Measurements from ENCODE around the gene LPAR2. TPM values are rescaled to one million over a fixed set of nuclear protein-coding genes. Genes with fewer than 3 reads are reported as not detected.
A peak's percentile ranks its signal among the peaks of the same experiment; 100 is the strongest.

Gene LPAR2
- total and polyA plus RNA-seq, 10 of the 15 experiments (the other 5 are each of a cell fraction or from before 2014, with no cell fraction given), result 0.98 to 23.8 (median 10.2) TPM

DNA sequence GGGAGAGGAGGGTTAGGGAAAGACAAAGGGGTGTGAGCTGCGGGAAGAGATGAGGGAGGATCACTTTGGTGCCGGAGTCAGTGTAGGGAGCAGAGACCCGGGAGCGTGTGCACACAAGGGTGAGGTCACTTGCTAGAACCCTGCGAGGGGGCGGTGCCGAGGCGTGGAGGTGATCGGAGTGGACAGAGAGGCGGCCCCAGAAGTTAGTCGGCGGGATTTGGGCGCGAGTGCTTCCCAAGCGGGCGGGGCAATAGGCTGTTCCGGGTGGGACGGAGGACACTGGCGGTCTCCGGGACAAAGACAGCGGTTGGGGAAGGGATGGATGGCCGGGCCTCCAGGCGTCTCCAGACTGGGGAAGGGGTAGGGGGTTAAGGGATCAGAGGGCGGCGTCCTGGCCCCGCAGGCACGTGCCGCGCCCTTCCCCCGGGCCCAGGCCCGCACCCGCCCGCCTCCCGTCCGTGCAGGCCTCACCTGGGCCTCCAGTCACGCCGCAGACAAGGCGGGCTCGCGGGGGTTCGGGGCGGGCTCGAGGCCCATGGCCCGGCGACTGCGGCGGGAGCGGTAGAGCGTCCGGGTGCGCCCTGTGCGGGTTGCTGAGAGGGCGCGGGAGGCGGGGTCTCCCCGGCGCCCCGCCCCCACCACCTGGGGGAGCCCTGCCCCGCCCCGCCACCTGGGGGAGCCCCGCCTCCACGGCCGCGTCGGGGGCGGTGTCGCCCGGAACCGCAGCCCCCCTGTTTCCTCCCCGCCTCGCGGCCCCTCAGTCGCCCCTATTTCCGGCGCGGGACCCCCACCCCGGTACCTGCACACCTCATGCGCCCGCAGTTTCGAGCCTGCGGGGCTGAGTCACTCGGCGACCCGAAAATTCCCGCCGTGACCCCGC, at the start of gene LPAR2 (continued):
- TF ChIP-seq, protein P1, sequence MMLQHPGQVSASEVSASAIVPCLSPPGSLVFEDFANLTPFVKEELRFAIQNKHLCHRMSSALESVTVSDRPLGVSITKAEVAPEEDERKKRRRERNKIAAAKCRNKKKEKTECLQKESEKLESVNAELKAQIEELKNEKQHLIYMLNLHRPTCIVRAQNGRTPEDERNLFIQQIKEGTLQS (IDR thresholded peaks at IDR 0.05; ENCODE audit: borderline replicate concordance, extremely low read depth, low read depth, low read length), result no peak
- TF ChIP-seq MTA3 (IDR thresholded peaks at IDR 0.05; ENCODE audit: borderline replicate concordance, low read length), result 0 out of 2 replicates have a peak, but pooled peaks have one; percentile 46

GRCh38 chr19:19677579-19677978, 49.6 kb upstream of the LPAR2 start:
- Histone ChIP-seq H3K4me1 (ENCODE audit: control insufficient read depth, insufficient read depth, low read length) (no peaks in the 10 kb centered on the region), H3K79me2 (ENCODE audit: control insufficient read depth, insufficient read depth, low read length) (peaks cover 3% of the 10 kb centered on the region), H3K4me3 (no peak overlapping the region), H3K9ac (ENCODE audit: control insufficient read depth, insufficient read depth, low read length) (no peak overlapping the region), H3K27me3 (replicated peaks in 1 of 2; ENCODE audit: control insufficient read depth in 2 of 2, insufficient read depth in 2 of 2, low read length in 1 of 2) (no peaks in the 10 kb centered on the region), H3K36me3 (ENCODE audit: control insufficient read depth in 2 of 2, insufficient read depth in 2 of 2, low read length in 1 of 2) (peaks cover 12 to 48% of the 10 kb centered on the region in 2 experiments), H3K27ac (ENCODE audit: control insufficient read depth, insufficient read depth) (no peak overlapping the region), H2AFZ (ENCODE audit: control insufficient read depth, low read depth, low read length) (no peak overlapping the region), H3K4me2 (ENCODE audit: control insufficient read depth, insufficient read depth) (no peak overlapping the region), H4K20me1 (ENCODE audit: control insufficient read depth, insufficient read depth) (no peaks in the 10 kb centered on the region), H3K9me3 (replicated peaks; ENCODE audit: control insufficient read depth, insufficient read depth, low read length) (peaks cover 63% of the 10 kb centered on the region)
- ChIA-PET SMC1A (ENCODE audit: uncharacterized antibody, unreplicated experiment) (no interaction called here), RAD21 (ENCODE audit: unreplicated experiment) (no interaction called here), CTCF (no interaction called here), POLR2A (no interaction called here)
- WGBS (ENCODE audit: insufficient coverage, insufficient replicate concordance, low lambda C conversion rate, missing lambda C conversion rate), result 90% methylated on average over 7 of the region's 7 CpGs
- DNase-seq (ENCODE audit: low read depth, low spot score), result no peak
- ATAC-seq, result no peak
- intact Hi-C loops (cut with micrococcal nuclease; ENCODE audit: unreplicated experiment), result no loop called here
- TF ChIP-seq BHLHE40 (IDR thresholded peaks at IDR 0.05; ENCODE audit: borderline replicate concordance in 1 of 2, low read depth in 2 of 2, low read length in 1 of 2) (no peak), ETV6 (conservative IDR thresholded peaks at IDR 0.05 in 1 of 2, IDR thresholded peaks at IDR 0.05 in 1 of 2; ENCODE audit: borderline replicate concordance in 1 of 2, low read depth in 1 of 2) (no peak), CREB1 (IDR thresholded peaks at IDR 0.05; ENCODE audit: low read depth) (no peak), POLR2AphosphoS2 (IDR thresholded peaks at IDR 0.05; ENCODE audit: low read depth, low read length) (no peak), RBBP5 (conservative IDR thresholded peaks at IDR 0.05) (no peak), TARDBP (IDR thresholded peaks at IDR 0.05; ENCODE audit: borderline replicate concordance) (no peak), E2F8 (IDR thresholded peaks at IDR 0.05; ENCODE audit: low read depth, partially characterized antibody) (no peak), IKZF1 (conservative IDR thresholded peaks at IDR 0.05) (no peak)
- no peak for FAIRE-seq
- in situ Hi-C loops (cut with MboI), result no loop called here
- no TSS peak for BruUV-seq (replicated peaks)

Measured in GM12878 (cell line).